Endodermal cell (in vitro differentiated cells): ENCODE results near the gene RALGAPA1. TPM values are rescaled to one million over a fixed set of nuclear protein-coding genes. Genes with fewer than 3 reads are reported as not detected.
"Not testable (repeated sequence)": the region's sequence is repeated elsewhere in the genome, so short reads cannot be mapped to it uniquely, and the experiment has no call there.

Experiments used
- DNase-seq: peaks from one replicate; pipeline ENCODE4 v3.0.0-alpha.2; 2017
- H3K27ac ChIP-seq: 2 replicates; pipeline ENCODE4 v1.5.1; 2013; ENCODE audit warnings: mild to moderate bottlenecking, low read depth, low read length, moderate library complexity
- H3K27me3 ChIP-seq: 2 replicates; pipeline ENCODE4 v1.6.1; 2013; ENCODE audit warnings: mild to moderate bottlenecking, low read length, moderate library complexity; ENCODE audit not compliant: insufficient read depth, control insufficient read depth, poor library complexity, severe bottlenecking
- H3K36me3 ChIP-seq: 2 replicates; pipeline ENCODE4 v1.7.0; 2013; ENCODE audit warnings: mild to moderate bottlenecking, low read length, moderate library complexity; ENCODE audit not compliant: control insufficient read depth, insufficient read depth
- H3K4me1 ChIP-seq: one replicate; pipeline ENCODE4 v1.7.0; 2013; ENCODE audit warnings: low read length; ENCODE audit not compliant: control insufficient read depth, insufficient read depth
- H3K4me3 ChIP-seq: 2 replicates; pipeline ENCODE4 v1.5.1; 2013; ENCODE audit warnings: mild to moderate bottlenecking, low read length, moderate library complexity
- H3K9ac ChIP-seq: 2 replicates; pipeline ENCODE4 v1.6.1; 2013; ENCODE audit warnings: mild to moderate bottlenecking, low read length, moderate library complexity; ENCODE audit not compliant: poor library complexity, severe bottlenecking; ENCODE audit errors: extremely low read depth
- H3K9me3 ChIP-seq: 2 replicates; pipeline ENCODE4 v1.6.1; 2013; ENCODE audit warnings: mild to moderate bottlenecking, low read length, moderate library complexity; ENCODE audit not compliant: control insufficient read depth
- H3K27ac Mint-ChIP-seq: 2 replicates; pipeline ENCODE4 v1.8.0; 2020; ENCODE audit warnings: mixed read lengths
- H3K27me3 Mint-ChIP-seq: 2 replicates; pipeline ENCODE4 v1.8.0; 2021; ENCODE audit warnings: mild to moderate bottlenecking, mixed read lengths; ENCODE audit not compliant: insufficient read depth
- H3K36me3 Mint-ChIP-seq: 2 replicates; pipeline ENCODE4 v1.8.0; 2020; ENCODE audit warnings: low read depth, mixed read lengths
- H3K4me1 Mint-ChIP-seq: 2 replicates; pipeline ENCODE4 v1.8.0; 2020; ENCODE audit warnings: mixed read lengths
- H3K4me3 Mint-ChIP-seq: 2 replicates; pipeline ENCODE4 v1.8.0; 2020; ENCODE audit warnings: mild to moderate bottlenecking, moderate library complexity, mixed read lengths
- H3K9me3 Mint-ChIP-seq: 2 replicates; pipeline ENCODE4 v1.8.0; 2020; ENCODE audit warnings: mild to moderate bottlenecking, mixed read lengths
- CTCF ChIP-seq: fragments of 200-600 bp; sonication (generic); conservative IDR thresholded peaks from 2 replicates; pipeline ENCODE4 v1.5.0; 2021; ENCODE audit warnings: antibody characterized with exemption, mild to moderate bottlenecking
- WGBS, 2 experiments: methylation state at CpG; one replicate each; pipeline versions ENCODE4 v1.1.5 to v1.1.7; 2013; ENCODE audit warnings: missing lambda C conversion rate in 2 of 2, mixed read lengths in 1 of 2; ENCODE audit not compliant: insufficient coverage in 1 of 2, insufficient read length in 1 of 2; 5-methylcytosine and 5-hydroxymethylcytosine counted together
- total RNA-seq, 2 donors: library from RNA; stranded (reverse); fragmentation: NEBNext Ultra II Directional in 1 of 2; extraction: Animal tissue kit (Norgen Biotek cat#: 25700) in 1 of 2; gene quantifications; 2 replicates in 1 of 2; 3 replicates in 1 of 2; pipeline ENCODE4 v1.2.1, GENCODE V29; 2021

The RALGAPA1 gene
- total RNA-seq, 2 donors from 2014 or later, result 31.2 to 36.3 TPM

- H3K9ac ChIP-seq, result no peak overlapping the region
- no peak overlapping the region for H3K27ac ChIP-seq
- Mint-ChIP-seq H3K4me3 (no peak overlapping the region), H3K4me1 (peaks cover 9% of the 10 kb centered on the region), H3K9me3 (peaks cover 2% of the 10 kb centered on the region), H3K36me3 (peaks cover 15% of the 10 kb centered on the region), H3K27me3 (no peaks in the 10 kb centered on the region), H3K27ac (no peak overlapping the region)
- H3K4me3 ChIP-seq, result no peak overlapping the region
- no peaks in the 10 kb centered on the region for H3K4me1 ChIP-seq
- DNase-seq, result no peak
- TF ChIP-seq CTCF, result no peak
- H3K9me3 ChIP-seq, result no peaks in the 10 kb centered on the region
- H3K36me3 ChIP-seq, result no peaks in the 10 kb centered on the region
- H3K27me3 ChIP-seq, result no peaks in the 10 kb centered on the region
- 83% methylated on average over 2 of the region's 2 CpGs; no CpG with 5 or more reads in 1 of the 2 experiments for WGBS, 2 experiments
Measured at GRCh38 chr14:35594616-35595015, 214.5 kb downstream of the RALGAPA1 start.

- not testable (repeated sequence) for H3K4me3 ChIP-seq, H3K36me3 ChIP-seq, H3K4me3 Mint-ChIP-seq, H3K27me3 ChIP-seq, H3K27ac Mint-ChIP-seq, H3K9me3 ChIP-seq, H3K9ac ChIP-seq, DNase-seq, H3K9me3 Mint-ChIP-seq, H3K27me3 Mint-ChIP-seq, H3K4me1 Mint-ChIP-seq, H3K27ac ChIP-seq, H3K4me1 ChIP-seq
- peaks cover 16% of the 10 kb centered on the region for H3K36me3 Mint-ChIP-seq
- WGBS, 2 experiments, result 100% methylated on average over 3 of the region's 3 CpGs; no CpG with 5 or more reads in 1 of the 2 experiments
Measured at GRCh38 chr14:35587373-35587772, 221.7 kb downstream of the RALGAPA1 start.

- Mint-ChIP-seq H3K27ac (no peak overlapping the region), H3K36me3 (no peaks in the 10 kb centered on the region), H3K4me3 (no peak overlapping the region), H3K9me3 (no peaks in the 10 kb centered on the region), H3K4me1 (no peaks in the 10 kb centered on the region), H3K27me3 (no peaks in the 10 kb centered on the region)
- Histone ChIP-seq H3K4me1 (no peaks in the 10 kb centered on the region), H3K9me3 (no peaks in the 10 kb centered on the region), H3K4me3 (no peak overlapping the region), H3K9ac (no peak overlapping the region), H3K36me3 (no peaks in the 10 kb centered on the region), H3K27me3 (no peaks in the 10 kb centered on the region), H3K27ac (no peak overlapping the region)
- TF ChIP-seq CTCF, result no peak
- DNase-seq, result no peak
Measured at GRCh38 chr14:35578639-35579038, 230.5 kb downstream of the RALGAPA1 start.

GRCh38 chr14:35578135-35578534 is 231.0 kb downstream of the RALGAPA1 start:
- 95 to 100% methylated on average over 2 of the region's 2 CpGs for WGBS, 2 experiments
- Histone ChIP-seq H3K27ac (no peak overlapping the region), H3K36me3 (no peaks in the 10 kb centered on the region)

More at GRCh38 chr14:35578135-35578534, 231.0 kb downstream of the RALGAPA1 start:
- Mint-ChIP-seq H3K4me3 (no peak overlapping the region), H3K4me1 (no peaks in the 10 kb centered on the region), H3K36me3 (no peaks in the 10 kb centered on the region), H3K27me3 (no peaks in the 10 kb centered on the region), H3K27ac (no peak overlapping the region), H3K9me3 (no peaks in the 10 kb centered on the region)
- no peaks in the 10 kb centered on the region for H3K4me1 ChIP-seq
- DNase-seq, result no peak
- H3K9me3 ChIP-seq, result no peaks in the 10 kb centered on the region
- no peak overlapping the region for H3K4me3 ChIP-seq
- TF ChIP-seq CTCF, result no peak
- H3K27me3 ChIP-seq, result no peaks in the 10 kb centered on the region
- H3K9ac ChIP-seq, result no peak overlapping the region
